WTC11 (cell line): ENCODE data around the gene APOBEC3C. TPM values are rescaled to one million over a fixed set of nuclear protein-coding genes. Genes with fewer than 3 reads are reported as not detected.
"Not testable (repeated sequence)": the region's sequence is repeated elsewhere in the genome, so short reads cannot be mapped to it uniquely, and the experiment has no call there.

Experiments used
- ATAC-seq: fragments of 200-7000 bp; cut with Tn5 transposase; 2 replicates; pipeline ENCODE4 v1.10.0; 2021; ENCODE audit warnings: mild to moderate bottlenecking, moderate library complexity
- CTCF ChIA-PET: fragments of 300-600 bp; sonication (Branson Sonifier 250); formaldehyde crosslinking; loops from one replicate; lab custom pipeline; 2021; ENCODE audit warnings: antibody characterized with exemption; lab: Charles Lee
- POLR2A ChIA-PET: fragments of 350-600 bp; sonication (Branson Sonifier 250); formaldehyde crosslinking; loops from one replicate; lab custom pipeline; 2021; ENCODE audit warnings: antibody characterized with exemption; lab: Charles Lee
- DNase-seq: peaks from one replicate; pipeline ENCODE4 v3.0.0; 2021; ENCODE audit warnings: low spot score
- H3K27ac Mint-ChIP-seq: 2 replicates; pipeline ENCODE4 v1.8.0; 2021; ENCODE audit warnings: mixed read lengths
- H3K27me3 Mint-ChIP-seq: 2 replicates; pipeline ENCODE4 v1.8.0; 2021; ENCODE audit warnings: low read depth, mild to moderate bottlenecking, moderate library complexity, mixed read lengths
- H3K36me3 Mint-ChIP-seq: 2 replicates; pipeline ENCODE4 v1.8.0; 2021; ENCODE audit warnings: mixed read lengths
- H3K4me1 Mint-ChIP-seq: 2 replicates; pipeline ENCODE4 v1.8.0; 2022; ENCODE audit warnings: mixed read lengths
- H3K4me3 Mint-ChIP-seq: 2 replicates; pipeline ENCODE4 v1.8.0; 2021; ENCODE audit warnings: mild to moderate bottlenecking, moderate library complexity, mixed read lengths
- H3K9me3 Mint-ChIP-seq: 2 replicates; pipeline ENCODE4 v1.8.0; 2021; ENCODE audit warnings: mixed read lengths
- NFATC4 ChIP-seq: fragments of 250-450 bp; sonication (Bioruptor Pico); IDR thresholded peaks from 2 replicates; pipeline ENCODE4 v1.9.0; 2021; ENCODE audit warnings: mild to moderate bottlenecking
- total RNA-seq: library from RNA; stranded (reverse); gene quantifications from 3 replicates; pipeline ENCODE4 v1.2.3, GENCODE V29; 2021
- TF ChIP-seq, protein P1 (sequence below): fragments of 250-450 bp; sonication (Bioruptor Pico); IDR thresholded peaks from 2 replicates; pipeline ENCODE4 v1.9.0; 2021; ENCODE audit warnings: mild to moderate bottlenecking
- TF ChIP-seq, protein P2 (sequence below): sonication (generic); formaldehyde crosslinking; IDR thresholded peaks from 2 replicates; pipeline ENCODE4 v1.8.0; 2023; ENCODE audit warnings: missing genetic modification reagents, mild to moderate bottlenecking, borderline replicate concordance
- TF ChIP-seq, protein P3 (sequence below): fragments of 250-450 bp; sonication (Bioruptor Pico); conservative IDR thresholded peaks from 2 replicates; pipeline ENCODE4 v1.9.0; 2021; ENCODE audit warnings: mild to moderate bottlenecking

The APOBEC3C gene
- total RNA-seq, 1 experiment from 2014 or later: 33.4 TPM

DNA sequence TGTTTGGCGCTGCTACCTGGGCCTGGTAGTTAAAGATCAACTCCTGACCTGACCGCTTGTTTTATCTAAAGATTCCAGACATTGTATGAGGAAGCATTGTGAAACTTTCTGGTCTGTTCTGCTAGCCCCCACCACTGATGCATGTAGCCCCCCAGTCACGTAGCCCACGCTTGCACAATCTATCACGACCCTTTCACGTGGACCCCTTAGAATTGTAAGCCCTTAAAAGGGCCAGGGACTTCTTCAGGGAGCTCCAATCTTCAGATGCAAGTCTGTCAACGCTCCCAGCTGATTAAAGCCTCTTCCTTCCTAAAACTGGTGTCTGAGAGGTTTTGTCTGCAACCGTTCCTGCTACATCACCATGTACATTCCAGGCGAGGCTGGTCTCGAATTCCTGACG is 41.6 kb downstream of the APOBEC3C start (continued):
- TF ChIP-seq, protein P1, sequence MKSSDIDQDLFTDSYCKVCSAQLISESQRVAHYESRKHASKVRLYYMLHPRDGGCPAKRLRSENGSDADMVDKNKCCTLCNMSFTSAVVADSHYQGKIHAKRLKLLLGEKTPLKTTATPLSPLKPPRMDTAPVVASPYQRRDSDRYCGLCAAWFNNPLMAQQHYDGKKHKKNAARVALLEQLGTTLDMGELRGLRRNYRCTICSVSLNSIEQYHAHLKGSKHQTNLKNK (CRISPR knock-in tag): no peak
- TF ChIP-seq, protein P2, sequence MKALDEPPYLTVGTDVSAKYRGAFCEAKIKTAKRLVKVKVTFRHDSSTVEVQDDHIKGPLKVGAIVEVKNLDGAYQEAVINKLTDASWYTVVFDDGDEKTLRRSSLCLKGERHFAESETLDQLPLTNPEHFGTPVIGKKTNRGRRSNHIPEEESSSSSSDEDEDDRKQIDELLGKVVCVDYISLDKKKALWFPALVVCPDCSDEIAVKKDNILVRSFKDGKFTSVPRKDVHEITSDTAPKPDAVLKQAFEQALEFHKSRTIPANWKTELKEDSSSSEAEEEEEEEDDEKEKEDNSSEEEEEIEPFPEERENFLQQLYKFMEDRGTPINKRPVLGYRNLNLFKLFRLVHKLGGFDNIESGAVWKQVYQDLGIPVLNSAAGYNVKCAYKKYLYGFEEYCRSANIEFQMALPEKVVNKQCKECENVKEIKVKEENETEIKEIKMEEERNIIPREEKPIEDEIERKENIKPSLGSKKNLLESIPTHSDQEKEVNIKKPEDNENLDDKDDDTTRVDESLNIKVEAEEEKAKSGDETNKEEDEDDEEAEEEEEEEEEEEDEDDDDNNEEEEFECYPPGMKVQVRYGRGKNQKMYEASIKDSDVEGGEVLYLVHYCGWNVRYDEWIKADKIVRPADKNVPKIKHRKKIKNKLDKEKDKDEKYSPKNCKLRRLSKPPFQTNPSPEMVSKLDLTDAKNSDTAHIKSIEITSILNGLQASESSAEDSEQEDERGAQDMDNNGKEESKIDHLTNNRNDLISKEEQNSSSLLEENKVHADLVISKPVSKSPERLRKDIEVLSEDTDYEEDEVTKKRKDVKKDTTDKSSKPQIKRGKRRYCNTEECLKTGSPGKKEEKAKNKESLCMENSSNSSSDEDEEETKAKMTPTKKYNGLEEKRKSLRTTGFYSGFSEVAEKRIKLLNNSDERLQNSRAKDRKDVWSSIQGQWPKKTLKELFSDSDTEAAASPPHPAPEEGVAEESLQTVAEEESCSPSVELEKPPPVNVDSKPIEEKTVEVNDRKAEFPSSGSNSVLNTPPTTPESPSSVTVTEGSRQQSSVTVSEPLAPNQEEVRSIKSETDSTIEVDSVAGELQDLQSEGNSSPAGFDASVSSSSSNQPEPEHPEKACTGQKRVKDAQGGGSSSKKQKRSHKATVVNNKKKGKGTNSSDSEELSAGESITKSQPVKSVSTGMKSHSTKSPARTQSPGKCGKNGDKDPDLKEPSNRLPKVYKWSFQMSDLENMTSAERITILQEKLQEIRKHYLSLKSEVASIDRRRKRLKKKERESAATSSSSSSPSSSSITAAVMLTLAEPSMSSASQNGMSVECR (CRISPR knock-in tag): no peak
- TF ChIP-seq, all 79 proteins: peak for 0

DNA sequence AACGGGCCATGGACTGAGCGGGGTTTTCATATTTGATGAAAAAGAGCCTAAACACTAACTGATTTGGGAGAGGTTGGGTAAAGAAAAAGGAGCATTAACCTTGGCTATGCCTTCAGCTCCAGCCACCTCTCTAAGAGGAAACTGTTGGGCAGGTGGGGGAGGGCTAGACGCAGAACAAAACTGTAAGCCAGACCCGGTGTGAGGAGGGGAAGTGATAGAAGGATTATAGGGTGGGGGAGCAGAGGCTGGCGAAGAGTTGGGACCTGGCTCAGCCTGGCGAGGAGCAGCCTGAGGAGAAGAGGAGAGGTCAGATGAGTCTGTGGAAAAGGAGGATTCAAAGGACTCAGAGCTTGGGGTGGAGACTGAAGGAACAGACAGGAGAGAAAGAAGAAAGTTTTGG is 47.2 kb downstream of the APOBEC3C start:
- H3K27ac Mint-ChIP-seq, H3K4me3 Mint-ChIP-seq, H3K36me3 Mint-ChIP-seq, H3K27me3 Mint-ChIP-seq, DNase-seq, POLR2A ChIA-PET, H3K9me3 Mint-ChIP-seq, ATAC-seq, CTCF ChIA-PET, H3K4me1 Mint-ChIP-seq: not testable (repeated sequence)

DNA sequence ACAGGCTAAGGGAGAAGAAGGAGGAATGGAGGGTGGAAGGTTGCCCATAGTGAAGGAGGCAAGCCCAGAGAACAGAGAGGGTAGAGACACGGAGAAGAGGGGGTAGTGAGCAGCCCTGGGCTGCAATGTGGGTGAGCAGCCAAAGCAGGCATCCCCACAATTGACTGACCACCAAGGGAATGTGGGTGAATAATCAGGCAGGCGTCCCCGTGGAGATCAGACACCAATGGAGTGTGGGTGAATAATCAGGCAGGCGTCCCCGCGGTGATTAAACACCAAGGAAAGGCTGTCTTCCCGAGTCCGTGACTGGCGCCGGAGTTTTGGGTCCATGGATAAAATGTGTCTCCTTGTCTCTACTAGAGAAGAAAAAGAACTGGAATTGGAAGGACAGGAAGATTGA is 47.9 kb downstream of the APOBEC3C start:
- H3K36me3 Mint-ChIP-seq, H3K9me3 Mint-ChIP-seq, H3K27ac Mint-ChIP-seq, CTCF ChIA-PET, POLR2A ChIA-PET, H3K4me1 Mint-ChIP-seq, H3K27me3 Mint-ChIP-seq, DNase-seq, ATAC-seq, H3K4me3 Mint-ChIP-seq: not testable (repeated sequence)

DNA sequence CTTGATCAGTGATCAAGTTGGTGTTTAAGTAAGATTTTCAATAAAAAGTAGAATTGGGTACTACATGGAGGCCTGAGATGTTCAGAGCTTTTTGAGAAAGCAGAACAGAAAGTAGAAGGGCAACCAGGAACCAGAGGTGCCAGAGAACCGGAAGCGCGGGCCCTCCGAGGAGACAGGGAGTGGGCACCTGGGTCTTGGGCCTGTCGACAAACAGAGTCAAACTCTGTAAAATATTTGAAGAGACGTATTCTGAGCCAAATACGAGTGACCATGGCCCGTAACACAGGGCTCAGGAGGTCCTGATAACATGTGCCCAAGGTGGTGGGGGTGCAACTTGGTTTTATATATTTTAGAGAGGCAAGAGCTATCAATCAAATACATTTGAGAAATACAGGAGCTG is 49.8 kb downstream of the APOBEC3C start:
- ATAC-seq, H3K9me3 Mint-ChIP-seq, H3K27ac Mint-ChIP-seq, CTCF ChIA-PET, H3K27me3 Mint-ChIP-seq, DNase-seq, H3K4me3 Mint-ChIP-seq, POLR2A ChIA-PET, H3K4me1 Mint-ChIP-seq, H3K36me3 Mint-ChIP-seq: not testable (repeated sequence)

DNA sequence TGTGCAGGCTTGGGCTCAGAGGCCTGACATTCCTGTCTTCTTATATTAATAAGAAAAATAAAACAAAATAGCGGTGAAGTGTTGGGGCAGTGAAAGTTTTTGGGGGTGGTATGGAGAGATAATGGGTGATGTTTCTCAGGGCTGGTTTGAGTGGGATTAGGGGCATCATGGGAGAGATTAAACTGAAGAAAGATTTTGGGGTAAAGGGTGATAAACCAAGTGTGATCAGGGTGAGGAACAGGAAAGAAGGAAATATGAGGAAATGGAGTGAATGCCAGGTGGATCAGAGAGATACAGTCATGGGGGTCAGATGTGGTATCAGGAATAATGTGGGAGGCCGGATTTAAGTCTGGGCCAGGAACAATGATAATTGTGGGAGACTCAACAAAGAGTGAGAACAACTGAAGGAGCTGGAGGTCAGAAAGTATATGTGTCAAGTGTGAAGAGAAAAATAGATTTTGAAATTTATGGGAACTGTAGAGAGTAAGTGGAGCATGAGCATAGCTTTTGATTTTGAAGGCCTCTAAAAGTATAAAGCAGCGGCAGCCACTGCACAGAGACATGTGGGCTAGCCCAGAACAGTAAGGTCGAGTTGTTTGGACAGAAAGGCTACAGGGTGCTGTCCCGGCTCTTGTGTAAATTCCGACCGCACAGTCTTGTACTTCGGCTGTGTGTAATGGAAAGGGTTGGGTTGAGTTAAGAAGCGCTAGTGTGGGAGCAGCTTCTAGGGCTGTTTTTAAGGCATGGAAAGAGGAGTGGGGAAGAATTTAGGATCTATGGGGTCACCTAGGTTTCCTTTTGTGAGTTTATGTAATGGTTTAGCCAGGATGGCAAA is 52.6 kb downstream of the APOBEC3C start:
- DNase-seq, CTCF ChIA-PET, H3K9me3 Mint-ChIP-seq, POLR2A ChIA-PET, ATAC-seq, H3K36me3 Mint-ChIP-seq, H3K27me3 Mint-ChIP-seq, H3K4me3 Mint-ChIP-seq, H3K27ac Mint-ChIP-seq: not testable (repeated sequence)
- H3K4me1 Mint-ChIP-seq: peaks cover 16% of the 10 kb centered on the region

DNA sequence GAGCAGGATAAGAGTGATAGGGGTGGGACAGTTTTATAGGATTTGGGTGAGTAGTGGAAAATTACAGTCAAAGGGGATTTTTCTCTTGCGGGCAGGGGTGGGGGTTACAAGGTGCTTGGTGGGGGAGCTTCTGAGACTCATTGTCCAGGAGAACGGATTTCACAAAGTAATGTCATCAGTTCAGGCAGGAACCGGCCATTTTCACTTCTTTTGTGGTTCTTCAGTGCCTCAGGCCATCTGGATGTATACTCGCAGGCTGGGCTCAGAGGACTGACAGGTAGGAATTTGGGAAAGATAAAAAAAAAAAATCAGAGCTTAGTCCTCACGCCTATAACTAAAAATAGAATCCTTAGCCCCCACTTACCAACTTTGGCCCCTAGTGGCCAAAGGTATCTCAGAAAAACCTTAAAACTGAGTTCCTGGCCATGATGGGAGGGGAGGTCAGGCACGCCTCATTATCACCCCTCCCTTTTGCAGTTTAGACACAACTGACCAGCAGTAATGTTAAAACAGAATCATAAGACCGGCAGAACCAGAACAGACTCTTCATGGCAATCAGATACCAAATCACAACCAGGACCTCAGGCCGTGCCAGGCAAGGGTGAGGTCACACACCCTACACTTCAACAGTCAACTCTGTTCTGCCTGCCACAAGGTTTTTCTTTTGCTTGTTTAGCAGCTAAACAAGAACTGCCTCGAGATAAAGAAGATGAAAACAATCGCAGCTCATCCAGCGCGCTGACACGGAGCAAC is 54.2 kb downstream of the APOBEC3C start:
- TF ChIP-seq NFATC4 (CRISPR knock-in tag): no peak
- TF ChIP-seq, protein P3, sequence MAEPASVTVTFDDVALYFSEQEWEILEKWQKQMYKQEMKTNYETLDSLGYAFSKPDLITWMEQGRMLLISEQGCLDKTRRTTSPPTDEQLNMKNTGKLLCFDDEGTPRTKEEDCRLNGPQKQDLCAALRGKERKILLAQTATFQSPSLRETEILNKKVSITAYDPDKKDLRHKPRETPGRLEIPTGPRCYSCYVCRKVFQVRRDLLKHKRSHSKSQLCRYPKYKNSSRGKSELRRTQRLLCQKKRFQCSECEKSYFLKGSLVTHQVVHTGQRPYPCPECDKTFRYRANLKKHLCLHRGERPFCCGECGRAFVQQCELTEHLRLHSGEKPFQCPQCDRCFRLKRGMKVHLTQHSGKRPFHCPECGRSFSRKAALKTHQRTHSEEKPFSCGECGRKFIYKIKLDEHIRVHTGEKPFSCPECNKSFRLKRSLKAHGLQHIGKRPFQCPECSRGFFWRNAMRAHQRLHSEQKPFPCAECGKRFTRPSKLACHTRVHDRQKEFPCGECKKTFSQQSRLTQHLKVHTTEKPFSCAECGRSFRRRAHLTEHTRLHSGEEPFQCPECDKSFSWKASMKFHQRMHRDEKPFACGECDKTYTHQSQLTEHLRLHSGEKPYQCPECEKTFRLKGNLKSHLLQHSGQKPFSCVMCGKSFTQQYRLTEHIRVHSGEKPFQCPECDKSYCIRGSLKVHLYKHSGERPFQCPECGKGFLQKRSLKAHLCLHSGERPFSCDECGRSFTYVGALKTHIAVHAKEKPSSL: no peak
- ATAC-seq (no peak), DNase-seq (no peak)
- ChIA-PET CTCF (interaction anchor here (0.7 to 2.1 kb wide), 4 partner anchors 16 to 198 kb away, joined by 3 to 8 read pairs (median 4); no protein-coding TSS in a partner anchor), POLR2A (no interaction called here)
- no peaks in the 10 kb centered on the region for H3K36me3 Mint-ChIP-seq
- no peak overlapping the region for H3K4me3 Mint-ChIP-seq
- no peaks in the 10 kb centered on the region for H3K27me3 Mint-ChIP-seq
- no peaks in the 10 kb centered on the region for H3K9me3 Mint-ChIP-seq
- peaks cover 22% of the 10 kb centered on the region for H3K4me1 Mint-ChIP-seq
- no peak overlapping the region for H3K27ac Mint-ChIP-seq

Other genes with a start within 250 kb of the APOBEC3C start
- gene DNAL4, start 220.1 kb upstream of the APOBEC3C start, total RNA-seq: 11.8 to 12.2 TPM (median 12.1 TPM) in 3 replicates
- 10.4 to 11.2 TPM (median 10.6 TPM) in 3 replicates for gene NPTXR, start 170.2 kb upstream of the APOBEC3C start, total RNA-seq
- 21.5 to 27.0 TPM (median 23.8 TPM) in 3 replicates for gene CBX6, start 142.0 kb upstream of the APOBEC3C start, total RNA-seq
- not detected in 3 replicates for gene APOBEC3A, start 56.6 kb upstream of the APOBEC3C start, total RNA-seq
- gene APOBEC3B, start 31.9 kb upstream of the APOBEC3C start, total RNA-seq: 4.0 to 7.5 TPM (median 6.4 TPM) in 3 replicates
- gene APOBEC3D, start 6.9 kb downstream of the APOBEC3C start, total RNA-seq: 5.4 to 10.6 TPM (median 7.0 TPM) in 3 replicates
- 8.7 to 13.1 TPM (median 11.0 TPM) in 3 replicates for gene APOBEC3F, start 26.6 kb downstream of the APOBEC3C start, total RNA-seq
- gene APOBEC3G, start 63.0 kb downstream of the APOBEC3C start, total RNA-seq: 1.8 to 2.2 TPM (median 2.1 TPM) in 3 replicates
- 0.42 to 0.80 TPM (median 0.66 TPM) in 3 replicates for gene APOBEC3H, start 83.0 kb downstream of the APOBEC3C start, total RNA-seq
- gene CBX7, start 138.4 kb downstream of the APOBEC3C start, total RNA-seq: 10.6 to 11.1 TPM (median 10.6 TPM) in 3 replicates
- gene PDGFB, start 230.7 kb downstream of the APOBEC3C start, total RNA-seq: 6.8 to 9.2 TPM (median 7.7 TPM) in 3 replicates